Endothelial cell of umbilical vein (primary cell): ENCODE measurements around the gene ACSM5. TPM values are rescaled to one million over a fixed set of nuclear protein-coding genes. Genes with fewer than 3 reads are reported as not detected.

ENCODE experiments used
- BruUV-seq: library from RNA; stranded (reverse); fragments of 400-500 nt; replicated peaks from 2 replicates; lab custom pipeline; 2021; lab: Mats Ljungman, UMichigan
- CTCF ChIA-PET: fragments of 300-600, 350-600 bp; sonication (Branson Sonifier 250); formaldehyde crosslinking; loops from one replicate; lab custom pipeline; 2021; ENCODE audit warnings: antibody characterized with exemption, inconsistent platforms; lab: Charles Lee
- POLR2A ChIA-PET: fragments of 300-600, 350-600 bp; sonication (Branson Sonifier 250); formaldehyde crosslinking; loops from one replicate; lab custom pipeline; 2021; ENCODE audit warnings: antibody characterized with exemption, inconsistent platforms; lab: Charles Lee
- DNase-seq: peaks from one replicate; pipeline ENCODE4 v3.0.0-alpha.2; 2011; ENCODE audit warnings: low read depth, low spot score
- FAIRE-seq: peaks from 2 replicates; lab custom pipeline; 2011; peaks lifted over from hg19 to GRCh38; lab: Jason Lieb, UNC
- H2AFZ ChIP-seq: 2 replicates; pipeline ENCODE4 v1.6.0; 2012; ENCODE audit warnings: low read depth, low read length, control low read depth, inconsistent platforms
- H3K27ac ChIP-seq: 2 replicates; pipeline ENCODE4 v1.5.1; 2011; ENCODE audit warnings: low read depth, mild to moderate bottlenecking, control low read depth, low read length, moderate library complexity; ENCODE audit not compliant: insufficient read depth
- H3K27me3 ChIP-seq, 2 experiments: 2 replicates each; pipeline versions ENCODE4 v1.6.0 to v1.6.1; 2011; ENCODE audit warnings: low read length in 2 of 2, mixed read lengths in 1 of 2; ENCODE audit not compliant: control insufficient read depth in 2 of 2, insufficient read depth in 2 of 2
- H3K36me3 ChIP-seq, 2 experiments: 2 replicates in 1 of 2; 3 replicates in 1 of 2; pipeline ENCODE4 v1.5.1; 2011; ENCODE audit warnings: low read length in 2 of 2, mild to moderate bottlenecking in 1 of 2, moderate library complexity in 1 of 2; ENCODE audit not compliant: control insufficient read depth in 2 of 2, insufficient read depth in 2 of 2; ENCODE audit errors: extremely low read depth in 1 of 2
- H3K4me1 ChIP-seq: 3 replicates; pipeline ENCODE4 v1.5.1; 2011; ENCODE audit warnings: mild to moderate bottlenecking, low read length; ENCODE audit not compliant: control insufficient read depth, insufficient read depth; ENCODE audit errors: extremely low read depth
- H3K4me2 ChIP-seq: 2 replicates; pipeline ENCODE4 v1.6.1; 2011; ENCODE audit warnings: low read length, control low read depth, mixed read lengths; ENCODE audit not compliant: insufficient read depth
- H3K4me3 ChIP-seq, 3 experiments: fragments of 200-600 bp in 1 of 3; sonication (generic), shearing (Covaris generic) in 1 of 3; replicated peaks in 1 of 3; 2 replicates each; pipeline ENCODE4 v1.5.1; 2011 to 2016; ENCODE audit warnings: control low read depth in 3 of 3, low read length in 3 of 3, mild to moderate bottlenecking in 2 of 3, inconsistent platforms in 1 of 3, low read depth in 1 of 3, moderate library complexity in 1 of 3; ENCODE audit not compliant: insufficient read depth in 1 of 3
- H3K79me2 ChIP-seq: 2 replicates; pipeline ENCODE4 v1.6.0; 2012; ENCODE audit warnings: low read length, inconsistent platforms; ENCODE audit not compliant: control insufficient read depth, insufficient read depth
- H3K9ac ChIP-seq: replicated peaks from 2 replicates; pipeline ENCODE3; 2011; ENCODE audit warnings: low read length, control low read depth; ENCODE audit not compliant: insufficient read depth; ENCODE audit errors: extremely low read depth
- H3K9me1 ChIP-seq: replicated peaks from 3 replicates; pipeline ENCODE4 v1.6.0; 2011; ENCODE audit warnings: mild to moderate bottlenecking, low read length; ENCODE audit not compliant: control insufficient read depth, insufficient read depth; ENCODE audit errors: extremely low read depth
- H3K9me3 ChIP-seq: replicated peaks from 2 replicates; pipeline ENCODE4 v1.5.1; 2012; ENCODE audit warnings: low read length, inconsistent platforms; ENCODE audit not compliant: control insufficient read depth, insufficient read depth
- H4K20me1 ChIP-seq: replicated peaks from 2 replicates; pipeline ENCODE3; 2011; ENCODE audit warnings: mild to moderate bottlenecking, low read length; ENCODE audit not compliant: control insufficient read depth, insufficient read depth; ENCODE audit errors: extremely low read depth
- CTCF ChIP-seq, 2 donors: IDR thresholded peaks; 1 replicate in 1 of 2; 2 replicates in 1 of 2; pipeline ENCODE4 v1.5.1; 2011; ENCODE audit warnings: low read length in 2 of 2, mild to moderate bottlenecking in 2 of 2, moderate library complexity in 2 of 2, control low read depth in 1 of 2, inconsistent platforms in 1 of 2, low read depth in 1 of 2; ENCODE audit not compliant: insufficient read depth in 1 of 2; ENCODE audit errors: extremely low read depth in 1 of 2
- EZH2 ChIP-seq: IDR thresholded peaks from 2 replicates; pipeline ENCODE4 v1.6.1; 2012; ENCODE audit warnings: borderline replicate concordance, low read depth, mild to moderate bottlenecking, moderate library complexity, low read length, inconsistent platforms; ENCODE audit not compliant: severe bottlenecking
- FOS ChIP-seq: IDR thresholded peaks from 2 replicates; pipeline ENCODE4 v1.6.1; 2011; ENCODE audit warnings: mild to moderate bottlenecking, low read length, moderate library complexity, borderline replicate concordance; ENCODE audit not compliant: insufficient read depth
- GATA2 ChIP-seq: IDR thresholded peaks from 2 replicates; pipeline ENCODE4 v1.7.0; 2011; ENCODE audit warnings: low read depth, mild to moderate bottlenecking, moderate library complexity, mixed read lengths, low read length; ENCODE audit not compliant: insufficient read length, insufficient read depth
- JUN ChIP-seq: IDR thresholded peaks from 2 replicates; pipeline ENCODE4 v1.6.1; 2011; ENCODE audit warnings: borderline replicate concordance, low read depth; ENCODE audit not compliant: insufficient read length, insufficient read depth
- MAX ChIP-seq: IDR thresholded peaks from 2 replicates; pipeline ENCODE4 v1.6.1; 2011; ENCODE audit not compliant: insufficient read depth, insufficient read length
- MYC ChIP-seq: IDR thresholded peaks from one replicate; pipeline ENCODE4 v1.6.1; 2011; ENCODE audit warnings: mild to moderate bottlenecking, low read depth, low read length
- POLR2A ChIP-seq: IDR thresholded peaks from 2 replicates; pipeline ENCODE4 v1.6.1; 2012; ENCODE audit warnings: low read depth, mild to moderate bottlenecking, control low read depth, low read length
- POLR2AphosphoS5 ChIP-seq: IDR thresholded peaks from 2 replicates; pipeline ENCODE4 v1.6.1; 2012; ENCODE audit warnings: low read depth, mild to moderate bottlenecking, control low read depth, low read length, moderate library complexity; ENCODE audit not compliant: insufficient read depth
- dilution Hi-C: fragments of 300-500 bp; cut with MboI; formaldehyde crosslinking; loops from one replicate; pipeline ENCODE4 v1.15.0; 2019; ENCODE audit warnings: low sequenced_read_pairs; ENCODE audit not compliant: extremely low pct_ligation_motif_present
- intact Hi-C: fragments of 100-400 bp; cut with micrococcal nuclease; formaldehyde crosslinking; loops from one replicate; pipeline ENCODE4 v1.10.0; 2022
- polyA plus RNA-seq, 4 experiments: library from polyadenylated mRNA; depleted of rRNA in 3 of 4; stranded (reverse) in 3 of 4; unstranded in 1 of 4; fragments of >200 nt; gene quantifications; 2 replicates each; pipeline versions ENCODE4 v1.2.1 to v1.2.3, GENCODE V29; 2011 to 2012; ENCODE audit warnings: missing spikeins in 1 of 4
- total RNA-seq: library from RNA; stranded (reverse); gene quantifications from 2 replicates; pipeline ENCODE4 v1.2.3, GENCODE V29; 2021

Gene ACSM5
- total and polyA plus RNA-seq, 2 donors (not counting 3 experiments of a cell fraction or from before 2014, with no cell fraction given), result 0.06 TPM; not detected in 1

DNA sequence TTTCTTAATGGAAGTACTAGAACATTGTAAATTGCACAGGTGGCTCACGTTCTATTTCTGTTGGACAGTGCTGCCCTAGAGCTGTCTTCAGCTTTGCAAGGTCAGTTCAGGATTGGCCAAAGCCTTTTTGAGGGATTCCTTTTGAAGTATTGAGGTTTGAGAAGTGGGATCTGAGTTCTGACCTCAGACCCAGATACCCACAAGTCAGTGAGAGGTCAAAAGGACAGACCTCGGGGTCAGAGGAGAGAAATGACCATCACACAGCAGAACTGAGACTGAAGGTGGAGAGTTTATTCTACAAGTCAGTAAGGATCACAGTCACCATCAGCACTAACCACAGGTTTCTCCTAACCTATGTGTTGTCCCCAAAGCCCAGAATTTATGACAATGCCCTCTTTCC is 1.7 kb downstream of the ACSM5 start:
- H3K4me3 ChIP-seq, result no peak overlapping the region
- H3K27me3 ChIP-seq, result no peaks in the 10 kb centered on the region
- H3K79me2 ChIP-seq, result no peaks in the 10 kb centered on the region
- dilution Hi-C loops (no loop called here), intact Hi-C loops (no loop called here)
- H4K20me1 ChIP-seq, result no peaks in the 10 kb centered on the region
- H3K4me1 ChIP-seq, result no peaks in the 10 kb centered on the region
- ChIA-PET CTCF (no interaction called here), POLR2A (no interaction called here)
- no peak overlapping the region for H3K27ac ChIP-seq
- H3K9me3 ChIP-seq, result no peaks in the 10 kb centered on the region
- no peak overlapping the region for H2AFZ ChIP-seq
- TF ChIP-seq CTCF (IDR thresholded peaks at IDR 0.05; ENCODE audit: extremely low read depth in 1 of 2, insufficient read depth in 1 of 2, low read depth in 1 of 2, low read length in 2 of 2) (no peak), JUN (no peak), GATA2 (no peak), EZH2 (no peak), MYC (no peak), POLR2A (no peak), MAX (no peak), POLR2AphosphoS5 (no peak), FOS (no peak)
- no peak for DNase-seq
- no TSS peak for BruUV-seq
- no peak overlapping the region for H3K4me2 ChIP-seq
- no peaks in the 10 kb centered on the region for H3K36me3 ChIP-seq
- H3K9me1 ChIP-seq, result no peaks in the 10 kb centered on the region
- FAIRE-seq, result no peak
- no peak overlapping the region for H3K9ac ChIP-seq
